HepG2 (cell line): ENCODE results near the gene CCDC88A. TPM values are rescaled to one million over a fixed set of nuclear protein-coding genes. Genes with fewer than 3 reads are reported as not detected.
"Not testable (repeated sequence)": the region's sequence is repeated elsewhere in the genome, so short reads cannot be mapped to it uniquely, and the experiment has no call there.

Experiments
- ATAC-seq: fragments of 200-7000 bp; cut with Tn5 transposase; 3 replicates; pipeline ENCODE4 v1.9.1; 2020; ENCODE audit warnings: mild to moderate bottlenecking, moderate library complexity
- BruUV-seq: library from RNA; stranded (reverse); fragments of 400-500 nt; replicated peaks from 2 replicates; lab custom pipeline; 2021; lab: Mats Ljungman, UMichigan
- CTCF ChIA-PET: fragments of 300-600 bp; formaldehyde crosslinking; extraction: SDS; loops from one replicate; lab custom pipeline; 2021; ENCODE audit warnings: low total read pairs, inconsistent platforms, low intra/inter-chr PET ratio; lab: Yijun Ruan, JAX
- POLR2A ChIA-PET: fragments of 350-600 bp; sonication (Branson Sonifier 250); formaldehyde crosslinking; loops from one replicate; lab custom pipeline; 2020; ENCODE audit warnings: antibody characterized with exemption, inconsistent platforms; lab: Yijun Ruan, JAX
- DNase-seq: peaks from one replicate; pipeline ENCODE4 v3.0.0-alpha.2; 2015; ENCODE audit warnings: low spot score
- FAIRE-seq: peaks from 3 replicates; lab custom pipeline; 2011; peaks lifted over from hg19 to GRCh38; lab: Jason Lieb, UNC
- H2AFZ ChIP-seq: one replicate; pipeline ENCODE4 v1.6.1; 2011; ENCODE audit warnings: low read length, inconsistent platforms
- H3K27ac ChIP-seq: fragments of 300-600 bp; 3 replicates; pipeline ENCODE4 v1.8.0; 2011; ENCODE audit warnings: mixed run types, mild to moderate bottlenecking, mixed read lengths, low read length, inconsistent platforms; ENCODE audit not compliant: insufficient read depth; ENCODE audit errors: extremely low read length
- H3K27me3 ChIP-seq, 2 experiments: fragments of 200-600 bp in 1 of 2; 2 replicates in 1 of 2; 3 replicates in 1 of 2; pipeline versions ENCODE4 v1.6.0 to v1.8.0; 2011; ENCODE audit warnings: low read length in 2 of 2, mild to moderate bottlenecking in 2 of 2, moderate library complexity in 2 of 2, inconsistent platforms in 1 of 2; ENCODE audit not compliant: insufficient read depth in 2 of 2, control insufficient read depth in 1 of 2
- H3K36me3 ChIP-seq, 2 experiments: fragments of 200-600 bp in 1 of 2; replicated peaks in 1 of 2; 2 replicates in 1 of 2; 3 replicates in 1 of 2; pipeline versions ENCODE4 v1.5.1 to v1.8.0; 2011; ENCODE audit warnings: low read length in 2 of 2, inconsistent platforms in 1 of 2; ENCODE audit not compliant: insufficient read depth in 2 of 2, control insufficient read depth in 1 of 2
- H3K4me1 ChIP-seq: 2 replicates; pipeline ENCODE4 v1.5.1; 2012; ENCODE audit warnings: low read length, inconsistent platforms; ENCODE audit not compliant: insufficient read depth
- H3K4me2 ChIP-seq: 2 replicates; pipeline ENCODE4 v1.6.0; 2011; ENCODE audit warnings: low read depth, low read length, inconsistent platforms
- H3K4me3 ChIP-seq, 3 experiments: fragments of 200-600 bp in 1 of 3; sonication (generic), shearing (Covaris generic) in 1 of 3; replicated peaks in 1 of 3; 2 replicates each; pipeline ENCODE4 v1.5.1; 2011 to 2016; ENCODE audit warnings: low read length in 3 of 3, inconsistent platforms in 2 of 3, low read depth in 2 of 3, mild to moderate bottlenecking in 2 of 3, control low read depth in 1 of 3, mixed read lengths in 1 of 3; ENCODE audit not compliant: insufficient read depth in 1 of 3
- H3K79me2 ChIP-seq: one replicate; pipeline ENCODE4 v1.6.1; 2011; ENCODE audit warnings: low read length, inconsistent platforms; ENCODE audit not compliant: insufficient read depth
- H3K9ac ChIP-seq: 2 replicates; pipeline ENCODE4 v1.6.0; 2011; ENCODE audit warnings: mild to moderate bottlenecking, low read depth, low read length, inconsistent platforms; ENCODE audit not compliant: insufficient read depth
- H3K9me3 ChIP-seq: 2 replicates; pipeline ENCODE4 v1.5.1; 2012; ENCODE audit warnings: mild to moderate bottlenecking, low read length
- H4K20me1 ChIP-seq: 2 replicates; pipeline ENCODE4 v1.6.0; 2011; ENCODE audit warnings: inconsistent platforms, mild to moderate bottlenecking, low read length, moderate library complexity; ENCODE audit not compliant: insufficient read depth
- CBX5 ChIP-seq: sonication (generic); formaldehyde crosslinking; IDR thresholded peaks from 2 replicates; pipeline ENCODE4 v1.4.0; 2020; ENCODE audit warnings: missing genetic modification reagents, borderline replicate concordance
- ELF3 ChIP-seq: IDR thresholded peaks from 2 replicates; pipeline ENCODE4 v1.6.1; 2016; ENCODE audit warnings: missing genetic modification reagents, missing compliant biosample characterization
- KAT2B ChIP-seq: fragments of 150-350 bp; IDR thresholded peaks from 2 replicates; pipeline ENCODE4 v1.6.1; 2014; ENCODE audit warnings: low read depth, low read length, borderline replicate concordance
- SIX1 ChIP-seq: sonication (generic); formaldehyde crosslinking; IDR thresholded peaks from 2 replicates; pipeline ENCODE4 v1.4.0; 2020; ENCODE audit warnings: missing genetic modification reagents, borderline replicate concordance
- ZFP82 ChIP-seq: sonication (generic); formaldehyde crosslinking; IDR thresholded peaks from 2 replicates; pipeline ENCODE4 v1.5.1; 2020; ENCODE audit warnings: mild to moderate bottlenecking, missing genetic modification reagents, borderline replicate concordance
- ZNF552 ChIP-seq: sonication (generic); formaldehyde crosslinking; IDR thresholded peaks from 2 replicates; pipeline ENCODE4 v1.9.0; 2022; ENCODE audit warnings: missing genetic modification reagents, mild to moderate bottlenecking, borderline replicate concordance
- ZNF704 ChIP-seq: sonication (generic); formaldehyde crosslinking; IDR thresholded peaks from 2 replicates; pipeline ENCODE4 v1.8.1; 2023; ENCODE audit warnings: mild to moderate bottlenecking, inconsistent platforms, moderate library complexity, missing genetic modification reagents, borderline replicate concordance
- WGBS: methylation state at CpG from one replicate; pipeline ENCODE4 v1.1.6; 2017; ENCODE audit warnings: low lambda C conversion rate; 5-methylcytosine and 5-hydroxymethylcytosine counted together
- in situ Hi-C: cut with HindIII; loops from 2 replicates; pipeline ENCODE4 v1.10.0; 2017; ENCODE audit warnings: low pct_unique_long_range_greater_than_20kb; ENCODE audit not compliant: extremely low pct_ligation_motif_present
- intact Hi-C: fragments of 100-400 bp; cut with micrococcal nuclease; formaldehyde crosslinking; loops from one replicate; pipeline ENCODE4 v1.10.0; 2022; ENCODE audit not compliant: unreplicated experiment
- polyA plus RNA-seq, 8 experiments: library from polyadenylated mRNA; depleted of rRNA in 3 of 8; stranded (reverse) in 7 of 8; unstranded in 1 of 8; fragments of >200 nt; fragmentation: Illumina TruSeq in 4 of 8; extraction: Trizol in 4 of 8; gene quantifications; 2 replicates each; pipeline versions ENCODE4 v1.2.1 to v1.2.3, GENCODE V29; 2011 to 2016; ENCODE audit warnings: low read depth in 4 of 8, missing spikeins in 1 of 8, mixed read lengths in 1 of 8; ENCODE audit not compliant: insufficient read depth in 1 of 8
- total RNA-seq, 5 experiments: library from RNA; depleted of rRNA; stranded (reverse); fragments of >200 nt; fragmentation: Illumina TruSeq; extraction: Trizol; gene quantifications; 2 replicates each; pipeline ENCODE4 v1.2.3, GENCODE V29; 2016; ENCODE audit warnings: low read depth in 1 of 5

CCDC88A gene
- total and polyA plus RNA-seq, 2 of the 13 experiments (the other 11 are each of a cell fraction or from before 2014, with no cell fraction given): 43.2 to 84.1 TPM

- TF ChIP-seq ZNF704: no peak
- TF ChIP-seq ELF3: peak; percentile 12; the same call in 1 of the 2 replicates
- TF ChIP-seq ZFP82 (CRISPR knock-in tag): no peak
- TF ChIP-seq CBX5 (CRISPR knock-in tag): no peak
- TF ChIP-seq ZNF552 (CRISPR knock-in tag): no peak
- peak; percentile 21; the same call in 1 of the 2 replicates for TF ChIP-seq SIX1 (CRISPR knock-in tag)
- no peak for TF ChIP-seq KAT2B
These were observed 151.3 kb downstream of the CCDC88A start (continued) for GRCh38 chr2:55268288-55268906.

GRCh38 chr2:55259586-55259985, 160.1 kb downstream of the CCDC88A start:
- CTCF ChIA-PET, intact Hi-C loops, H3K27ac ChIP-seq, BruUV-seq, H2AFZ ChIP-seq, ATAC-seq, H3K79me2 ChIP-seq, H3K4me2 ChIP-seq, FAIRE-seq, H4K20me1 ChIP-seq, DNase-seq, in situ Hi-C loops, H3K9ac ChIP-seq, H3K9me3 ChIP-seq, H3K4me3 ChIP-seq, H3K4me1 ChIP-seq, H3K27me3 ChIP-seq: not testable (repeated sequence)
- 97% methylated on average over 3 of the region's 3 CpGs for WGBS
- peaks cover 13 to 73% of the 10 kb centered on the region in 2 experiments for H3K36me3 ChIP-seq
- POLR2A ChIA-PET: interaction anchor here (0.7 kb wide), 1 partner anchor 531 kb away, joined by 5 read pairs; no protein-coding TSS in a partner anchor
